ENCODE measurements around the gene HSPB6. TPM values are rescaled to one million over a fixed set of nuclear protein-coding genes. Genes with fewer than 3 reads are reported as not detected.

HSPB6 gene
- total RNA-seq, 1 experiment from 2014 or later: 0.93 TPM

DNA sequence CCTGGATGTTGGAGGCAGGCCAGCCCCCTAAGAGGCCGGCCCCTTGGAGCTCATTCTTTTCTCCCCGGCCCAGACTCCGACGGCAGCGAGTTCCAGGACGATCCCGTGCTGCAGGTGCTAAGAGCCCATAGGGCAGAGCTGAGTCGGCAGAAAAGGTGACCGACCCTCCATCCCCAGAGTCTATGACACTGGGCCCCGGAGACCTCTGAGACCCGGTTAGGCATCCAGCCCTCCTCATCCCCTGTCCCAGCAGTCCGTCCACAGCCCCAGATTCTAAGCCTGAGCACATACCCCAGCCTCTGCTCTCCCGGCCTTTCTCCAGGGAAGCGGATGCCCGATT is 11.2 kb upstream of the HSPB6 start:
- Histone ChIP-seq H3K4me3 (replicated peaks in 1 of 2; ENCODE audit: low read depth in 1 of 2, low read length in 2 of 2) (no peak overlapping the region), H3K79me2 (ENCODE audit: insufficient read depth, low read length) (no peaks in the 10 kb centered on the region), H3K4me1 (ENCODE audit: control insufficient read depth in 1 of 2, insufficient read depth in 2 of 2, low read length in 2 of 2) (no peaks in the 10 kb centered on the region), H3K4me2 (ENCODE audit: low read length) (no peak overlapping the region), H3K9ac (ENCODE audit: low read length) (no peak overlapping the region), H3K27ac (ENCODE audit: low read depth, low read length) (no peak overlapping the region), H4K20me1 (ENCODE audit: insufficient read depth) (no peaks in the 10 kb centered on the region), H3K9me3 (ENCODE audit: control insufficient read depth in 1 of 2, insufficient read depth in 1 of 2, low read depth in 1 of 2, low read length in 2 of 2) (no peaks in the 10 kb centered on the region), H3K9me2 (ENCODE audit: insufficient read depth) (no peaks in the 10 kb centered on the region), H3K36me3 (ENCODE audit: control insufficient read depth in 1 of 2, insufficient read depth in 2 of 2, low read length in 2 of 2) (peaks cover 0 to 9% of the 10 kb centered on the region in 2 experiments; a peak in 1 of 4 replicates), H3K27me3 (ENCODE audit: insufficient read depth, low read length) (no peaks in the 10 kb centered on the region), H2AFZ (ENCODE audit: low read depth, low read length, poor library complexity, severe bottlenecking) (no peak overlapping the region)
- ChIA-PET RAD21 (ENCODE audit: low non-redundant PET in 1 of 2, low total read pairs in 2 of 2, uncharacterized antibody in 2 of 2, unreplicated experiment in 2 of 2) (no interaction called here), CTCF (no interaction called here), POLR2A (no interaction called here)
- BruUV-seq (replicated peaks): no TSS peak
- DNase-seq (ENCODE audit: low read depth, low spot score) (no peak), ATAC-seq (no peak)
- intact Hi-C loops (cut with micrococcal nuclease): no loop called here
- TF ChIP-seq ZFX (IDR thresholded peaks at IDR 0.05) (no peak), SIN3A (IDR thresholded peaks at IDR 0.05; ENCODE audit: low read depth) (no peak), CEBPB (IDR thresholded peaks at IDR 0.05; ENCODE audit: low read depth) (no peak), RAD21 (IDR thresholded peaks at IDR 0.05; ENCODE audit: low read depth) (no peak), EZH2 (IDR thresholded peaks at IDR 0.05) (no peak), ZBTB33 (IDR thresholded peaks at IDR 0.05; ENCODE audit: extremely low read depth, insufficient replicate concordance, low read length) (no peak)
- TF ChIP-seq, protein P1, sequence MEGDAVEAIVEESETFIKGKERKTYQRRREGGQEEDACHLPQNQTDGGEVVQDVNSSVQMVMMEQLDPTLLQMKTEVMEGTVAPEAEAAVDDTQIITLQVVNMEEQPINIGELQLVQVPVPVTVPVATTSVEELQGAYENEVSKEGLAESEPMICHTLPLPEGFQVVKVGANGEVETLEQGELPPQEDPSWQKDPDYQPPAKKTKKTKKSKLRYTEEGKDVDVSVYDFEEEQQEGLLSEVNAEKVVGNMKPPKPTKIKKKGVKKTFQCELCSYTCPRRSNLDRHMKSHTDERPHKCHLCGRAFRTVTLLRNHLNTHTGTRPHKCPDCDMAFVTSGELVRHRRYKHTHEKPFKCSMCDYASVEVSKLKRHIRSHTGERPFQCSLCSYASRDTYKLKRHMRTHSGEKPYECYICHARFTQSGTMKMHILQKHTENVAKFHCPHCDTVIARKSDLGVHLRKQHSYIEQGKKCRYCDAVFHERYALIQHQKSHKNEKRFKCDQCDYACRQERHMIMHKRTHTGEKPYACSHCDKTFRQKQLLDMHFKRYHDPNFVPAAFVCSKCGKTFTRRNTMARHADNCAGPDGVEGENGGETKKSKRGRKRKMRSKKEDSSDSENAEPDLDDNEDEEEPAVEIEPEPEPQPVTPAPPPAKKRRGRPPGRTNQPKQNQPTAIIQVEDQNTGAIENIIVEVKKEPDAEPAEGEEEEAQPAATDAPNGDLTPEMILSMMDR (IDR thresholded peaks at IDR 0.05 in 2 of 3, conservative IDR thresholded peaks at IDR 0.05 in 1 of 3; ENCODE audit: borderline replicate concordance in 1 of 3, insufficient read depth in 1 of 3, low read depth in 2 of 3, low read length in 2 of 3): no peak
